Prostate gland (tissue), 2 donors: ENCODE results near the gene DNMT1. TPM values are rescaled to one million over a fixed set of nuclear protein-coding genes. Genes with fewer than 3 reads are reported as not detected.

Experiments used
- DNase-seq: peaks from one replicate; pipeline ENCODE4 v3.0.0-alpha.2; 2019; ENCODE audit warnings: low spot score
- H3K27ac ChIP-seq, 2 donors: fragments of 200-600 bp; sonication (generic); 2 replicates each; pipeline ENCODE4 v1.5.1; 2017 to 2019
- H3K27me3 ChIP-seq: fragments of 200-600 bp; sonication (generic); replicated peaks from 2 replicates; pipeline ENCODE4 v1.5.1; 2019; ENCODE audit not compliant: insufficient read depth
- H3K36me3 ChIP-seq, 2 donors: fragments of 200-600 bp; sonication (generic); 1 replicate in 1 of 2; 2 replicates in 1 of 2; pipeline versions ENCODE4 v1.5.1 to v1.8.1; 2017 to 2019
- H3K4me1 ChIP-seq: fragments of 200-600 bp; sonication (generic); replicated peaks from 2 replicates; pipeline ENCODE4 v1.5.1; 2019
- H3K4me3 ChIP-seq, 2 donors: fragments of 200-600 bp; sonication (generic); 2 replicates each; pipeline ENCODE4 v1.5.1; 2017 to 2019
- H3K9me3 ChIP-seq: fragments of 200-600 bp; sonication (generic); 2 replicates; pipeline ENCODE4 v1.5.1; 2017
- CTCF ChIP-seq, 4 experiments: fragments of 200-600 bp in 2 of 4; fragments of 450-650 bp in 2 of 4; sonication (generic) in 2 of 4; IDR thresholded peaks; 1 replicate in 3 of 4; 2 replicates in 1 of 4; pipeline ENCODE4 v1.5.1; 2016 to 2019; ENCODE audit warnings: antibody characterized with exemption in 4 of 4, mild to moderate bottlenecking in 2 of 4, moderate library complexity in 2 of 4
- POLR2A ChIP-seq: fragments of 450-650 bp; IDR thresholded peaks from one replicate; pipeline ENCODE4 v1.6.1; 2016; ENCODE audit warnings: antibody characterized with exemption, mild to moderate bottlenecking
- POLR2AphosphoS5 ChIP-seq: sonication (generic); formaldehyde crosslinking; IDR thresholded peaks from one replicate; pipeline ENCODE4 v1.6.1; 2017; ENCODE audit warnings: antibody characterized with exemption
- WGBS: methylation state at CpG from one replicate; pipeline ENCODE4 v1.1.5; 2018; 5-methylcytosine and 5-hydroxymethylcytosine counted together
- intact Hi-C: fragments of 100-400 bp; cut with DNase I; formaldehyde crosslinking; loops from one replicate; pipeline ENCODE4 v1.14.2; 2022
- total RNA-seq, 2 donors: library from RNA; depleted of rRNA; stranded (reverse); fragments of >200 nt; gene quantifications; one replicate each; pipeline ENCODE4 v1.1.0, GENCODE V29; 2016

The DNMT1 gene
- total RNA-seq, 2 donors from 2014 or later: 29.9 to 50.0 TPM

GRCh38 chr19:10135551-10136334 is 59.0 kb downstream of the DNMT1 start:
- H3K4me1 ChIP-seq: no peaks in the 10 kb centered on the region
- no peak for DNase-seq
- 80% methylated on average over 39 of the region's 39 CpGs for WGBS
- no peak overlapping the region for H3K4me3 ChIP-seq
- H3K9me3 ChIP-seq: no peaks in the 10 kb centered on the region
- TF ChIP-seq CTCF (IDR thresholded peaks at IDR 0.05) (no peak), POLR2A (no peak), POLR2AphosphoS5 (no peak)
- peaks cover 9 to 11% of the 10 kb centered on the region in 2 donors for H3K36me3 ChIP-seq
- H3K27me3 ChIP-seq: no peaks in the 10 kb centered on the region
- no peak overlapping the region for H3K27ac ChIP-seq
- intact Hi-C loops: no loop called here

DNA sequence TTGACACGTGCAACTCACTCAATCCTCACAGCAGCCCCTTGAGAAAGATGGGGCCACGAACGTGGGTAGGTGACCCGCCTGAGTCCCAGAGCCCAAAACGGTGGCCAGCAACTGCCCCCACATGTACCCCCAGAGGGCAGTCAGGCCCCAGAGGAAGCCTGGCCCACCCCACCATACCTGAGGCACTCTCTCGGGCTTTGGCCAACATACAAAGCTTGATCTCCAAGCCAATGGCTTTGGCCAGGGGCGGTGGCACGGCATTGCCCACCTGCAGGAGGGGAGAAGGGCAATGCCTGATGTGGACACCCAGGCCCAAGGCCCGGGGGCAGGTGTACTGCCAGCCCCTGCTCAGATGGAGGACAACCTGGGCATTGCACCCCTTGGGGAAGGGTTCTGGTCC is 60.7 kb downstream of the DNMT1 start:
- intact Hi-C loops: no loop called here
- Histone ChIP-seq H3K4me1 (no peaks in the 10 kb centered on the region), H3K27me3 (no peaks in the 10 kb centered on the region), H3K36me3 (peaks cover 9 to 10% of the 10 kb centered on the region in 2 donors), H3K27ac (no peak overlapping the region), H3K9me3 (no peaks in the 10 kb centered on the region), H3K4me3 (no peak overlapping the region)
- TF ChIP-seq POLR2A (no peak), POLR2AphosphoS5 (no peak), CTCF (IDR thresholded peaks at IDR 0.05) (no peak)
- 94% methylated on average over 9 of the region's 9 CpGs for WGBS
- no peak for DNase-seq

- intact Hi-C loops: no loop called here
- Histone ChIP-seq H3K36me3 (peaks cover 9 to 10% of the 10 kb centered on the region in 2 donors), H3K4me1 (no peaks in the 10 kb centered on the region), H3K4me3 (no peak overlapping the region), H3K9me3 (no peaks in the 10 kb centered on the region), H3K27me3 (no peaks in the 10 kb centered on the region), H3K27ac (no peak overlapping the region)
- 88% methylated on average over 11 of the region's 11 CpGs for WGBS
- TF ChIP-seq CTCF (IDR thresholded peaks at IDR 0.05) (no peak), POLR2AphosphoS5 (no peak), POLR2A (no peak)
- no peak for DNase-seq
These were observed 61.2 kb downstream of the DNMT1 start for GRCh38 chr19:10133596-10133995.

GRCh38 chr19:10132905-10133304 is 61.8 kb downstream of the DNMT1 start:
- no peaks in the 10 kb centered on the region for H3K4me1 ChIP-seq
- intact Hi-C loops: no loop called here
- WGBS: 96% methylated on average over 7 of the region's 7 CpGs
- no peak overlapping the region for H3K4me3 ChIP-seq
- DNase-seq: no peak
- peaks cover 9 to 10% of the 10 kb centered on the region in 2 donors for H3K36me3 ChIP-seq
- H3K27ac ChIP-seq: no peak overlapping the region
- H3K27me3 ChIP-seq: no peaks in the 10 kb centered on the region
- no peak for TF ChIP-seq POLR2AphosphoS5
- no peak for TF ChIP-seq POLR2A
- no peak for TF ChIP-seq CTCF (IDR thresholded peaks at IDR 0.05)
- no peaks in the 10 kb centered on the region for H3K9me3 ChIP-seq

- no peaks in the 10 kb centered on the region for H3K27me3 ChIP-seq
- TF ChIP-seq POLR2AphosphoS5 (no peak), CTCF (IDR thresholded peaks at IDR 0.05) (no peak), POLR2A (no peak)
- WGBS: 87% methylated on average over 4 of the region's 4 CpGs
- no peak overlapping the region for H3K27ac ChIP-seq
- DNase-seq: no peak
- H3K36me3 ChIP-seq: no peaks in the 10 kb centered on the region
- no peaks in the 10 kb centered on the region for H3K4me1 ChIP-seq
- intact Hi-C loops: no loop called here
- H3K9me3 ChIP-seq: no peaks in the 10 kb centered on the region
- no peak overlapping the region for H3K4me3 ChIP-seq
These were observed 68.5 kb downstream of the DNMT1 start for GRCh38 chr19:10126213-10126639.
